NT2/D1 (cell line): ENCODE measurements around the gene LEMD2.

Experiments used
- SUZ12 ChIP-seq: IDR thresholded peaks from 2 replicates; pipeline ENCODE4 v1.6.1; 2011; ENCODE audit not compliant: insufficient read length, insufficient read depth; ENCODE audit errors: extremely low read depth
- YY1 ChIP-seq: IDR thresholded peaks from 2 replicates; pipeline ENCODE4 v1.6.1; 2011; ENCODE audit not compliant: insufficient read length, insufficient read depth
- ZNF274 ChIP-seq: IDR thresholded peaks from 2 replicates; pipeline ENCODE4 v1.6.1; 2011; ENCODE audit warnings: mild to moderate bottlenecking, low read depth, low read length

- no peak for TF ChIP-seq SUZ12
- TF ChIP-seq YY1, result no peak
- TF ChIP-seq ZNF274, result no peak
These were observed 61.8 kb downstream of the LEMD2 start for GRCh38 chr6:33727126-33727525.
